NCI-H2196 treated with DMSO at 0.1 percent for 48 hours (cell line): Measurements from ENCODE around the gene HDHD3.
"Not testable (repeated sequence)": the region's sequence is repeated elsewhere in the genome, so short reads cannot be mapped to it uniquely, and the experiment has no call there.

Experiments
- DNase-seq: peaks from one replicate; lab custom pipeline; 2025; ENCODE audit not compliant: unreplicated experiment; lab: John Stamatoyannopoulos, UW

HDHD3 gene

DNA sequence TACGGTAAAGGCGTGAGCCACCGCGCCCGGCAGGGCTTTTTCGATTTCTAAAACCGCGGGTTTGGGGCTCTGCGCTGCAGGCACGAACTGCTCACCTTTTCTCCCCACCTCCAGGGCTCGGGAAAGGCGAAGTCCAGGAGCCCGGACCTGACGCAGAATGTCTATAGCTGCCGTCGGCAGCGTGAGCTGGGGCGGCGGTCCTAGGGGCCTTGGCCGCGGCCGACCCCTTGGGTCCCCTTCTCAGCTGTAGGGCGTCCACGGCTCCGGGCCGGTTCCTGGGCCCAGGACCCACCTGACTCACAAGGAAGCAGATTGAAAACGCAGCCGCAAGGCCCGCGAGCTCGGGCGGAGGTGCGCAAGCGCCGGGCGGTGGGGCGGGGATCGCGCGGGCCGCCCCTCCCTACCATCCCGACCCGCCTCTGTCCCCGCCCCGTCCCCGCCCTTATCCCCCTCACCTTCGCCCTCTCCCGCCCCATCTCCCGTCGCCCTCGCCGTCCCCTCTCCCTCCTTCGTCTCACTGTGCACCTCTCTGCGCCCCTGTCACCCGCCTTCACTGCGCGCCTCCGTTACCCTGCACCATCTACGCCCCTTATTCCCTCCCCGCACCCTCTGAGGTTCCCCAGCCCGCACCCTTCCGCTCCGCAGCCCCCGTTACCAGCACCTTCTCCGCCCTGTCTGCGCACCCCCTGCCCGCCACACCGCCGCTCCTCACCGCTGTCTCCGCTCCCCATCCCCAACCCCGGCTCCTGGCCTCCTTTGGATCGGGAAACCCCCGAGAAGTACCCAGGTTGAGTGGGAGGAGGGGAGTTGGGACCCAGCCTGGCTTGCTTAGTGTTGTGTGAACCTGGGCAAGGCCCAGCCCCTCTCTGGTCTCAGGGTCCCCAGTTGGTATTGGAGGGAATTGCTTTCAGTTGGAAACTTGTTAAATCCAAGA, at the start of gene HDHD3:
Gene HDHD3 (minus strand): TSS at position 353 of the 934 bp plus-strand sequence. CDS start 2,632 bp downstream, outside the sequence.
- peak; percentile 64 for DNase-seq

DNA sequence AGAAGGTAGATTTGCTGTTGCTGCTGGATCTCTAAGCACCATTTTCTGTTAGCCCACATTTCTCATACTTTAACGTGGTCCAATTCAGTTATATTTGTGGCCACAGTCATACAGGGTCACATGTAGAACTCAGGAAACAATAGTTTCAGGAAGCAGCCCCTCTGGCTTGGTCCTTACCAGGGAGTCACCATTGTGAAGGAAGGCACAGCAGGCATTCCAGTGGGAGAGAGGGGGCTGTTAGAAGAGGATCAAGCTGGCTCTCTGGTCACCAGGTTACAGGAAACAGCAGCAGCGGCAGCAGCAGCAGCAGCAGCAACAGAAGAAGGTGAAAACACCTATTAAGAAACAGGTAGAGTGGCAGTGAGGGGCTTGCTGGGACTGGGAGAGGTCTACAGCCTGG, 48.3 kb upstream of the HDHD3 start:
- DNase-seq, result no peak

GRCh38 chr9:113421726-113422125, 44.9 kb upstream of the HDHD3 start:
- no peak for DNase-seq

GRCh38 chr9:113417370-113417769, 40.6 kb upstream of the HDHD3 start:
- no peak for DNase-seq

GRCh38 chr9:113416149-113416721, 39.4 kb upstream of the HDHD3 start:
- no peak for DNase-seq

GRCh38 chr9:113410207-113410864, 33.5 kb upstream of the HDHD3 start, which contains the start of the genes C9orf43 and POLE3:
Gene C9orf43, plus strand, starts transcription at chr9:113410747. Its CDS starts 2,747 bp downstream, at chr9:113413494.
Gene POLE3, minus strand, starts transcription at chr9:113410675. Its CDS starts 382 bp downstream, at chr9:113410293.
- DNase-seq, result peak; percentile 94

- DNase-seq, result no peak
Observed at GRCh38 chr9:113409883-113410206, 33.1 kb upstream of the HDHD3 start.

DNA sequence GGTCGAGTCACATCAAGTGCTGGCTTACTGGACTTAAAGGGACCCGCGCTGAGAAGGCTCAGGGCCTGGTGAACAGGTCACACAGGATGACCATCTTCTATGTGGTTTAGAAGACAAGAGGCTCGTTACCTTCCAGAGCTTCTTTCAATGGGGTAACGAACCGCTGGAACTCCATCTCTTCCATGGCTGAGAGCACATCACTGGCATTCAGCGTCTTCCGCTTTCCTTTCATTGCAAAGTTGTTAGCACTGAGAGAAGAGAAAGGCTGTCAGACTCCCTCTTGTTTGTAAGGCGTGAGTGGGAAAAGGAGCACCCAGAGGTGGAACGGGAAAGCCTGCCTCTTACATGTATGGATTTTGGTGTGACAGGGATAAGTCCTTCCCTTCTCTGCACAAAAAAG, 32.7 kb upstream of the HDHD3 start:
- DNase-seq, result no peak

DNA sequence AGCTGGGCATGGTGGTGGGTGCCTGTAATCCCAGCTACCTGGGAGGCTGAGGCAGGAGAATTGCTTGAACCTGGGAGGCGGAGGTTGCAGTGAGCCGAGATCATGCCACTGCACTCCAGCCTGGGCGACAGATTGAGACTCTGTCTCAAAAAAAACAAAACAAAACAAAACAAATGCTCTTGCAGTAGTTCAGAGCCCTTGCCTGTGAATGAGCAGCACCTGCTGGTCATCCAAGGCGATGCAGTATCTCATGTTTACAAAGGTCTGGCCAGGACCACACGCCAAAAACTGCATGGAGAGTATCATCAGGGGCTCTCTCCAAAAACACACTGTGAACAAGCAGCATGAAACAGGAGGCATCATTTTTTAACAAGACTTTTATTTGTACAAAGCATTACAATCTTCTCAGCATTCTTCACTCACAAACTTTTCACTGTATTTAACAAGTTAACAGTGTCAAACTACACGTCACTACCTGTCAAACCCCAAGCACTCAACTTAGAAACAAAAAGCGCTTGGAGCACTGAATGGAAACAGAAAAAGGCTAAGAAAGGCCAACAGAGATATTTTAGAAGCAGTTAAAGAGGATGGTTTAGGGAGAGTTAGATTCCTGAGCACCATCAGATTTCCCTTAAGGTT, 30.2 kb upstream of the HDHD3 start:
- peak; percentile 71 for DNase-seq

GRCh38 chr9:113406353-113406752, 29.6 kb upstream of the HDHD3 start:
- DNase-seq, result not testable (repeated sequence)

DNA sequence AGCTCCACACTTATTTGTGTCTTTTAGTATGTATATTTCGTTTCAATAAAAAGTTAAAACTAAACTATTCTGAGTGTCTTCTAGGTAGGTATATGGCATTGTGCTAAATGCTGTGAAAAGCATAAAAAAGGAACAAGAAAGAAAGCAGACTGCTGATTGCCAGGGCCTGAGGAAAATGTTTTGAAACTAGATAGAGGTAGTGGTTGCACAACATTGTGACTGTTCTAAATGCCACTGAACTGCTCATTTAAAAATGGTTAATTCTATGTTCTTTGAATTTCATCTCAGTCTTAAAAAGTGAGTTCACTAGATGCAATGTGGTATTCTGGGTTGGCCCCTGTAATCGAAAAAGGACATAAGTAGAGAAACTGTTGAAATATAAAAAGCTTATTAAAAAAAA, 26.9 kb upstream of the HDHD3 start:
- DNase-seq, result no peak

DNA sequence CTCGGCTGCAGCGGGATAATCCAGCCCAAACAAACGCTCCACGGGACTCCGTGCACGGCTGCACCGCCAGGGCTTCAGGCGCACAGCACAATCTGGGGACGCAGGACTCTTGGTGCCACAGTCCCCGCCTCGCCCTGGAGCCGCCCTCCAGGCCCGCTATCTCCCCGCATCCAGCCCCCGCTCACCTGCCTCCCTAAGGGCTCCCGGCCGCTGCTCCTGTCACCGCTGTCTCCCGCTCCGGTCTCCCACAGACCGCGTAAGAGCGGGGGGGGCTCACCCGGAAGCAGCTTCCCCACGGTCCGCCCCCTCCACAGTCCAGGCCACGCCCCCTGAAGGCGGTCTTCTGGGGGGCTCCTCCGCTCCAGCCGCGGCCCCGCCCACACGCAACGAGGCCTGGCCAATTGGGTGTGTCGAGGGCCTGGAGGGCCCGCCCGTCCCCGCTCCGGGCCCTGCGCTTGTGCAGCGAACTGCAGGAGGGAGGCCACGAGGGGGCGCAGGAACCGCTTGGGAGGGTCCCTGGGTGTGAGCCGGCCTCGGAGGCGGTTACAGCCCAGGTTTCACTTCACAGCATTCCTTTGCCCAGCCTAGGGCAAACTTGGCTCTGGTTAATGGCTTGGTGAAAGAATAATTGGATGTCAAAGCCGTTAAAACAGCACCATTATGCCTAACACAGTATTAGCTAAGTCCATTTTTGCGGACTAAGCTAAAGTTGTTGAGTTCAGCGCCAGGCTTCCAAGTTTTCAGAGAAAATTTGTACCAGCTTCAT, 24.4 kb upstream of the HDHD3 start, which contains the start of gene ALAD:
Gene ALAD (minus strand): TSS at position 258 of the 766 bp plus-strand sequence. CDS start 7,725 bp downstream, outside the sequence.
- peak; percentile 98 for DNase-seq

DNA sequence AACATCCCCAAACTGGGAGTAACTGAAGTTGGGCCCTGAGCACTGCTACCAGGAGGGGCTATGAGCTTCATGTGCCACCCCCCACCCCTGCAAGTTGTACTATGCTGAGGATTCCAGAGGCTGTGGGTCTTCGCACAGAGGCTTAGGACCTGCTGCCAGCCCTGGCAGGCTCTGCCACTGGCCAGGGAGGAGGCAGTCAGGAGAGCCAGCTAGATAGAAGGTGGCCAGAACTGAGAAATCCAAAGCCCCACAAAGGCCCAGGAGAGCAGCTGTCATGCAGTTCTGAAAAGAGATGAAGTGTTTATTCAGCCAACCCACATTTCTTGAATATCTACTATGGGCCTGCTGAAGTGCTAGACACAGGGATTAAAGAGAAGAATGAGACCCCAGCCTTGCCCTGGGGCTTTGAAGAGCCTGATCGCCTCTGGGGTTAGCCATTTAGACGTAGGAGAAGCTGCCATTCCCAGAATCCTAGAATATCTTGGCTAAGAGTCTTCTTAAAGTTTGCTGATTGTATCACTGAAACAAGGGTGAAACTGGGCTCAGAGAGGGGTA, 22.9 kb upstream of the HDHD3 start:
- DNase-seq, result no peak

- no peak for DNase-seq
Observed at GRCh38 chr9:113398796-113399195, 22.0 kb upstream of the HDHD3 start.

DNA sequence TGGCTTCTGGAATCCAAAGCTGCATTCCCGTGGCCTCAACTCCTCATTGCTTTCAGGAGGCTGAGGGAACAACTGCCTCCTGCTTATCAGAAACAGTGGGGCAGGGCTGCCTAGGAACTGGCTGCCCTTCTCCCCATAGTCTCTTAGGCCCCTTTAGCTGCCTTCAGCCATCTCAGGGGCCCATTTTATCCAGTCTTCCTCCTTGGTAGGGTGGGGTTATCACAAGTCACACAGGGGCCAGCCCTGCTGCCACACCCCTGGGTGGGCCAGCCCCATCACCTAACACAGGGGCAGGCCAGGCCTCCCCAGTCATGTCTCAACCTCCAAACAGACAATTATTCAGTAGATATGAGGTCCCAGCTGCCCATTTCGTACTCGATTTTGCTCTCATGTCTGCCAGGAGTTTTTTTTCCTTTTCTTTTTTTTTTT, 20.4 kb upstream of the HDHD3 start:
- DNase-seq, result no peak

GRCh38 chr9:113395000-113395861, 18.4 kb upstream of the HDHD3 start:
- DNase-seq, result no peak

GRCh38 chr9:113393281-113393680, 16.5 kb upstream of the HDHD3 start:
- DNase-seq, result no peak

DNA sequence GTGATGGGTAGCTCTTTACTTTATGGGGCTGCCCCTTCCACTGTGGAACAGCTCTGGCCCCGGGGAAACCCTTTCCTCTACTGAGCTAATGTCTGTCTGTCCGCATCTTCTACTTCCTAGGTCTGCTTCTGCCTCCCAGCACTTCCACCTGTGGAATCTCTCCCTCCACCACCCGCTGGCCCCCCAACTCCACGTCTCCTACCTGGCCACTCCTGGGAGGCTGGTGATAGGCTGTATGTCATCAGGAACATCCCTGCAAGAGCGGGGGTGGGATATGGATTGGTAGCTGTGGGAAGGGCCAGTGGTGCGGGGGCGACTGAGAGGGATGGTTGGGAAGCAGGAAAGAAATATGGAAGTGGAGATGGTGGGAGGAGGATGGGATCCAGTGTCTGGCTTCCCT, 15.1 kb upstream of the HDHD3 start:
- no peak for DNase-seq
